Neural cell (in vitro differentiated cells): ENCODE measurements around the gene HMGB3.

Experiments used
- CTCF ChIP-seq: fragments of 450-650 bp; IDR thresholded peaks from 2 replicates; pipeline ENCODE4 v1.5.1; 2014; ENCODE audit warnings: antibody characterized with exemption, mild to moderate bottlenecking, moderate library complexity; ENCODE audit not compliant: poor library complexity, severe bottlenecking
- EP300 ChIP-seq: fragments of 450-650 bp; conservative IDR thresholded peaks from 2 replicates; pipeline ENCODE4 v1.6.1; 2014; ENCODE audit warnings: antibody characterized with exemption, mild to moderate bottlenecking, moderate library complexity; ENCODE audit not compliant: poor library complexity, severe bottlenecking
- EZH2 ChIP-seq: fragments of 200-600, 300-800 bp; shearing (Covaris generic), sonication (generic); IDR thresholded peaks from 2 replicates; pipeline ENCODE4 v1.6.1; 2014; ENCODE audit warnings: antibody characterized with exemption, low read length, borderline replicate concordance, mild to moderate bottlenecking; ENCODE audit not compliant: insufficient read depth, poor library complexity, severe bottlenecking
- POLR2AphosphoS5 ChIP-seq: IDR thresholded peaks from 2 replicates; pipeline ENCODE4 v1.6.1; 2012
- RAD21 ChIP-seq: fragments of 450-650 bp; conservative IDR thresholded peaks from 2 replicates; pipeline ENCODE4 v1.6.1; 2014; ENCODE audit warnings: antibody characterized with exemption, mild to moderate bottlenecking, moderate library complexity
- SMC3 ChIP-seq: fragments of 450-650 bp; conservative IDR thresholded peaks from 2 replicates; pipeline ENCODE4 v1.6.1; 2014; ENCODE audit warnings: antibody characterized with exemption, mild to moderate bottlenecking, moderate library complexity; ENCODE audit not compliant: poor library complexity
- TAF1 ChIP-seq: IDR thresholded peaks from 2 replicates; pipeline ENCODE4 v1.6.1; 2012; ENCODE audit warnings: low read depth

DNA sequence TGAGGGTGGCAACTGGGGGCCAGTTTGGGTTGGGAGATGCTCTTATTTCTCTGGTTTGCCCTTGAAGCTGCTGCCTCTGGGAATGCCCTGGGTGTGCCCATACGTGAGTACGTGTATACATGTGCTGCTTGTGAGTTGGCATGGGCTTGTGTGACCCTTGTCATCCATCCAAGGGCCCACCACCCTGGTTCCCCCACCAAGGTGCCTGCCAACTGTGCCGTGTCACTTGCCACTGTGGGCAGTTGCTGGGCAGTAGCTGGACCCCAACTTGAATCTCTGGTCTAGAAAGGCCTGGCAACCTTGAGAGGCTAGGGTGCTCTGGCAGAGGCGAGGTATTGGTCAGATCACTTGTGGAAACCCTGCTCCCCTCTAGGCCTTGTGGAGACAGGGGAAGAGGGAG is 2.4 kb upstream of the HMGB3 start:
- TF ChIP-seq RAD21 (no peak), TAF1 (no peak), CTCF (no peak), SMC3 (no peak), POLR2AphosphoS5 (no peak), EZH2 (no peak), EP300 (no peak)
